GM12878 (cell line): Measurements from ENCODE around the gene ZDHHC11. TPM values are rescaled to one million over a fixed set of nuclear protein-coding genes. Genes with fewer than 3 reads are reported as not detected.

Experiments
- ATAC-seq: fragments of 200-7000 bp; cut with Tn5 transposase; 3 replicates; pipeline ENCODE4 v1.9.1; 2020; ENCODE audit warnings: mild to moderate bottlenecking, moderate library complexity
- BruUV-seq: library from RNA; stranded (reverse); fragments of 400-500 nt; replicated peaks from 2 replicates; lab custom pipeline; 2021; lab: Mats Ljungman, UMichigan
- CTCF ChIA-PET: fragments of 300-600 bp; sonication (Branson Sonifier 250); formaldehyde crosslinking; extraction: SDS; loops from one replicate; lab custom pipeline; 2021; ENCODE audit warnings: inconsistent platforms; lab: Yijun Ruan, JAX
- POLR2A ChIA-PET: fragments of 350-600 bp; formaldehyde crosslinking; extraction: SDS; loops from one replicate; lab custom pipeline; 2021; ENCODE audit warnings: inconsistent platforms; lab: Charles Lee
- RAD21 ChIA-PET: fragments of 300-600 bp; sonication (Branson Sonifier 250); formaldehyde crosslinking; loops from one replicate; lab custom pipeline; 2023; ENCODE audit warnings: antibody characterized with exemption; ENCODE audit not compliant: unreplicated experiment; lab: Charles Lee
- SMC1A ChIA-PET: fragments of 300-600 bp; sonication (Branson Sonifier 250); formaldehyde crosslinking; loops from one replicate; lab custom pipeline; 2023; ENCODE audit not compliant: unreplicated experiment, uncharacterized antibody; lab: Charles Lee
- DNase-seq: peaks from one replicate; pipeline ENCODE4 v3.0.0-alpha.2; 2011; ENCODE audit warnings: low read depth, low spot score
- FAIRE-seq: peaks from 3 replicates; lab custom pipeline; 2011; peaks lifted over from hg19 to GRCh38; lab: Jason Lieb, UNC
- H2AFZ ChIP-seq: 2 replicates; pipeline ENCODE4 v1.6.0; 2011; ENCODE audit warnings: low read depth, low read length, control low read depth; ENCODE audit not compliant: control insufficient read depth
- H3K27ac ChIP-seq: 2 replicates; pipeline ENCODE4 v1.5.1; 2011; ENCODE audit warnings: control low read depth; ENCODE audit not compliant: control insufficient read depth, insufficient read depth
- H3K27me3 ChIP-seq, 2 experiments: replicated peaks in 1 of 2; 2 replicates each; pipeline versions ENCODE4 v1.6.0 to v1.6.1; 2011; ENCODE audit warnings: low read length in 1 of 2; ENCODE audit not compliant: control insufficient read depth in 2 of 2, insufficient read depth in 2 of 2
- H3K36me3 ChIP-seq, 2 experiments: 2 replicates each; pipeline ENCODE4 v1.5.1; 2011; ENCODE audit warnings: low read length in 1 of 2; ENCODE audit not compliant: control insufficient read depth in 2 of 2, insufficient read depth in 2 of 2
- H3K4me1 ChIP-seq: 2 replicates; pipeline ENCODE4 v1.6.1; 2011; ENCODE audit warnings: mild to moderate bottlenecking, low read length, moderate library complexity, mixed read lengths; ENCODE audit not compliant: control insufficient read depth, insufficient read depth
- H3K4me2 ChIP-seq: 2 replicates; pipeline ENCODE4 v1.6.0; 2011; ENCODE audit warnings: control low read depth; ENCODE audit not compliant: control insufficient read depth, insufficient read depth
- H3K4me3 ChIP-seq: fragments of 200-600 bp; sonication (generic); 2 replicates; pipeline ENCODE4 v1.5.1; 2016
- H3K79me2 ChIP-seq: 2 replicates; pipeline ENCODE4 v1.6.0; 2011; ENCODE audit warnings: low read length; ENCODE audit not compliant: control insufficient read depth, insufficient read depth
- H3K9ac ChIP-seq: 2 replicates; pipeline ENCODE4 v1.8.0; 2011; ENCODE audit warnings: low read length, control low read depth, mixed read lengths; ENCODE audit not compliant: control insufficient read depth, insufficient read depth
- H3K9me3 ChIP-seq: replicated peaks from 3 replicates; pipeline ENCODE4 v1.5.1; 2011; ENCODE audit warnings: mild to moderate bottlenecking, low read length; ENCODE audit not compliant: control insufficient read depth, insufficient read depth
- H4K20me1 ChIP-seq: 2 replicates; pipeline ENCODE4 v1.6.0; 2011; ENCODE audit not compliant: control insufficient read depth, insufficient read depth
- BCL11A ChIP-seq: IDR thresholded peaks from 2 replicates; pipeline ENCODE4 v1.6.1; 2011; ENCODE audit warnings: low read depth, low read length
- DPF2 ChIP-seq: fragments of 450-650 bp; IDR thresholded peaks from 2 replicates; pipeline ENCODE4 v1.6.1; 2017; ENCODE audit warnings: mild to moderate bottlenecking
- E4F1 ChIP-seq: fragments of 450-650 bp; IDR thresholded peaks from 2 replicates; pipeline ENCODE4 v1.6.1; 2018; ENCODE audit warnings: borderline replicate concordance, mild to moderate bottlenecking; ENCODE audit not compliant: partially characterized antibody
- FOS ChIP-seq: IDR thresholded peaks from 3 replicates; pipeline ENCODE4 v1.6.1; 2011; ENCODE audit warnings: borderline replicate concordance; ENCODE audit not compliant: insufficient read length; ENCODE audit errors: extremely low read depth
- MAX ChIP-seq: IDR thresholded peaks from 2 replicates; pipeline ENCODE4 v1.6.1; 2012; ENCODE audit warnings: low read depth, low read length, improper control_type of control experiment
- NRF1 ChIP-seq: conservative IDR thresholded peaks from 2 replicates; pipeline ENCODE4 v1.6.1; 2011; ENCODE audit warnings: mild to moderate bottlenecking, low read depth, low read length, improper control_type of control experiment
- POLR2AphosphoS5 ChIP-seq: IDR thresholded peaks from 2 replicates; pipeline ENCODE4 v1.6.1; 2011; ENCODE audit warnings: mild to moderate bottlenecking, low read length, inconsistent platforms
- SMARCA5 ChIP-seq: fragments of 450-650 bp; IDR thresholded peaks from 2 replicates; pipeline ENCODE4 v1.6.1; 2017; ENCODE audit warnings: mild to moderate bottlenecking
- STAT1 ChIP-seq: fragments of 450-650 bp; conservative IDR thresholded peaks from 2 replicates; pipeline ENCODE4 v1.6.1; 2014; ENCODE audit warnings: antibody characterized with exemption, mild to moderate bottlenecking
- STAT3 ChIP-seq: IDR thresholded peaks from 2 replicates; pipeline ENCODE4 v1.6.1; 2011; ENCODE audit warnings: low read depth, low read length, improper control_type of control experiment
- WGBS: methylation state at CpG from one replicate; pipeline ENCODE4 v1.1.6; 2016; ENCODE audit warnings: low lambda C conversion rate; ENCODE audit not compliant: insufficient replicate concordance, insufficient coverage; ENCODE audit errors: missing lambda C conversion rate; 5-methylcytosine and 5-hydroxymethylcytosine counted together
- in situ Hi-C: fragments of 300-500 bp; cut with MboI; formaldehyde crosslinking; loops from 9 replicates; pipeline ENCODE4 v1.14.3; 2018; ENCODE audit warnings: mixed read lengths
- intact Hi-C: fragments of 100-400 bp; cut with micrococcal nuclease; formaldehyde crosslinking; loops from one replicate; pipeline ENCODE4 v1.14.2; 2022; ENCODE audit not compliant: unreplicated experiment
- polyA plus RNA-seq, 11 experiments: library from polyadenylated mRNA; depleted of rRNA in 4 of 11; unstranded in 6 of 11; stranded (reverse) in 5 of 11; fragments of >200 nt; fragmentation: Nextera tagmentation in 4 of 11; fragmentation: Illumina TruSeq in 1 of 11; extraction: Ambion mirVana in 4 of 11; extraction: Trizol in 1 of 11; gene quantifications; 1 replicate in 1 of 11; 2 replicates in 10 of 11; pipeline versions ENCODE4 v1.2.1 to v1.2.3, GENCODE V29; 2011 to 2016; ENCODE audit warnings: inconsistent platforms in 2 of 11, missing spikeins in 2 of 11, low read depth in 1 of 11
- total RNA-seq, 4 experiments: library from RNA; depleted of rRNA in 3 of 4; stranded (reverse); fragments of >200 nt in 3 of 4; fragmentation: Illumina TruSeq in 1 of 4; extraction: Trizol in 1 of 4; gene quantifications; 2 replicates each; pipeline versions ENCODE4 v1.2.1 to v1.2.3, GENCODE V29; 2013 to 2021
- TF ChIP-seq, protein P1 (sequence below): fragments of 450-650 bp; formaldehyde crosslinking; IDR thresholded peaks from 2 replicates; pipeline ENCODE4 v1.5.0; 2022; ENCODE audit warnings: mild to moderate bottlenecking, missing genetic modification characterization
- TF ChIP-seq, protein P2 (sequence below): fragments of 450-650 bp; IDR thresholded peaks from 2 replicates; pipeline ENCODE4 v1.6.1; 2017; ENCODE audit warnings: mild to moderate bottlenecking, moderate library complexity

Gene ZDHHC11
- total and polyA plus RNA-seq, 10 of the 15 experiments (the other 5 are each of a cell fraction or from before 2014, with no cell fraction given), result 0.04 to 1.4 (median 0.30) TPM

DNA sequence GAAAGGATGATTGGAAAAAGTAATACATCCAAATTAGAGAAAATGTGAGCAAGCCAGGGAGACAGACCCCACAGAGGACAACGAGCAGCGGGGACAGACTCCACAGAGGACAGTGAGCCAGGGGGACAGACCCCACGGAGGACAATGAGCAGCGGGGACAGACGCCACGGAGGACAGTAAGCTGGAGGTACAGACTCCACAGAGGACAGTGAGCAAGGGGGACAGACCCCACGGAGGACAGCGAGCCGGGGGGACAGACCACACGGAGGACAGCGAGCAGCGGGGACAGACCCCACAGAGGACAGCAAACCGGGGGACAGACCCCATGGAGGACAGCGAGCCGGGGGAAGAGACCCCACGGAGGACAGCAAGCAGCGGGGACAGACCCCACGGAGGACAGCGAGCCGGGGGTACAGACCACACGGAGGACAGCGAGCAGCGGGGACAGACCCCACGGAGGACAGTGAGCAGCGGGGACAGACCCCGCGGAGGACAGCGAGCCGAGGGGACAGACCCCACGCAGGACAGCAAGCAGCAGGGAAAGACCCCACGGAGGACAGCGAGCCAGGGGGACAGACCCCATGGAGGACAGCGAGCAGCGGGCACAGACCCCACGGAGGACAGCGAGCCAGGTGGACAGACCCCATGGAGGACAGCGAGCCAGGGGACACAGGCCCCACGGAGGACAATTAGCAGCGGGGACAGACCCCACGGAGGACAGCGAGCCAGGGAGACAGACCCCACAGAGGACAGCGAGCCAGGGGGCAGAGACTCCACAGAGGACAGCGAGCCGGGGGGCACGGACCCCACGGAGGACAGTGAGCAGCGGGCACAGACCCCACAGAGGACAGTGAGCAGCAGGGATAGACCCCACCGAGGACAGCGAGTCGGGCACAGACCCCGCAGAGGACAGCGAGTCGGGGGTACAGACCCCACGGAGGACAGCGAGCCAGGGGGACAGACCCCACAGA, 1.9 kb upstream of the ZDHHC11 start:
- Histone ChIP-seq H3K4me2 (no peak overlapping the region), H3K27ac (no peak overlapping the region), H2AFZ (no peak overlapping the region), H3K4me3 (no peak overlapping the region), H3K4me1 (no peaks in the 10 kb centered on the region), H3K9ac (no peak overlapping the region), H3K27me3 (no peaks in the 10 kb centered on the region), H3K79me2 (no peaks in the 10 kb centered on the region), H3K9me3 (no peaks in the 10 kb centered on the region), H3K36me3 (no peaks in the 10 kb centered on the region), H4K20me1 (no peaks in the 10 kb centered on the region)
- ChIA-PET RAD21 (no interaction called here), POLR2A (no interaction called here), CTCF (no interaction called here), SMC1A (no interaction called here)
- intact Hi-C loops (no loop called here), in situ Hi-C loops (loop anchor here (5.0 kb wide), 1 partner anchor 100 kb away; no protein-coding TSS in a partner anchor)
- no TSS peak for BruUV-seq
- no peak for FAIRE-seq
- 85% methylated on average over 49 of the region's 55 CpGs for WGBS
- no peak for DNase-seq
- no peak for ATAC-seq
- TF ChIP-seq STAT1 (no peak), STAT3 (no peak), BCL11A (no peak), NRF1 (no peak), DPF2 (no peak), E4F1 (no peak), FOS (no peak), SMARCA5 (no peak), POLR2AphosphoS5 (no peak), MAX (no peak)
- TF ChIP-seq, protein P1, sequence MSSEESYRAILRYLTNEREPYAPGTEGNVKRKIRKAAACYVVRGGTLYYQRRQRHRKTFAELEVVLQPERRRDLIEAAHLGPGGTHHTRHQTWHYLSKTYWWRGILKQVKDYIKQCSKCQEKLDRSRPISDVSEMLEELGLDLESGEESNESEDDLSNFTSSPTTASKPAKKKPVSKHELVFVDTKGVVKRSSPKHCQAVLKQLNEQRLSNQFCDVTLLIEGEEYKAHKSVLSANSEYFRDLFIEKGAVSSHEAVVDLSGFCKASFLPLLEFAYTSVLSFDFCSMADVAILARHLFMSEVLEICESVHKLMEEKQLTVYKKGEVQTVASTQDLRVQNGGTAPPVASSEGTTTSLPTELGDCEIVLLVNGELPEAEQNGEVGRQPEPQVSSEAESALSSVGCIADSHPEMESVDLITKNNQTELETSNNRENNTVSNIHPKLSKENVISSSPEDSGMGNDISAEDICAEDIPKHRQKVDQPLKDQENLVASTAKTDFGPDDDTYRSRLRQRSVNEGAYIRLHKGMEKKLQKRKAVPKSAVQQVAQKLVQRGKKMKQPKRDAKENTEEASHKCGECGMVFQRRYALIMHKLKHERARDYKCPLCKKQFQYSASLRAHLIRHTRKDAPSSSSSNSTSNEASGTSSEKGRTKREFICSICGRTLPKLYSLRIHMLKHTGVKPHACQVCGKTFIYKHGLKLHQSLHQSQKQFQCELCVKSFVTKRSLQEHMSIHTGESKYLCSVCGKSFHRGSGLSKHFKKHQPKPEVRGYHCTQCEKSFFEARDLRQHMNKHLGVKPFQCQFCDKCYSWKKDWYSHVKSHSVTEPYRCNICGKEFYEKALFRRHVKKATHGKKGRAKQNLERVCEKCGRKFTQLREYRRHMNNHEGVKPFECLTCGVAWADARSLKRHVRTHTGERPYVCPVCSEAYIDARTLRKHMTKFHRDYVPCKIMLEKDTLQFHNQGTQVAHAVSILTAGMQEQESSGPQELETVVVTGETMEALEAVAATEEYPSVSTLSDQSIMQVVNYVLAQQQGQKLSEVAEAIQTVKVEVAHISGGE (CRISPR knock-in tag), result no peak
- TF ChIP-seq, protein P2, sequence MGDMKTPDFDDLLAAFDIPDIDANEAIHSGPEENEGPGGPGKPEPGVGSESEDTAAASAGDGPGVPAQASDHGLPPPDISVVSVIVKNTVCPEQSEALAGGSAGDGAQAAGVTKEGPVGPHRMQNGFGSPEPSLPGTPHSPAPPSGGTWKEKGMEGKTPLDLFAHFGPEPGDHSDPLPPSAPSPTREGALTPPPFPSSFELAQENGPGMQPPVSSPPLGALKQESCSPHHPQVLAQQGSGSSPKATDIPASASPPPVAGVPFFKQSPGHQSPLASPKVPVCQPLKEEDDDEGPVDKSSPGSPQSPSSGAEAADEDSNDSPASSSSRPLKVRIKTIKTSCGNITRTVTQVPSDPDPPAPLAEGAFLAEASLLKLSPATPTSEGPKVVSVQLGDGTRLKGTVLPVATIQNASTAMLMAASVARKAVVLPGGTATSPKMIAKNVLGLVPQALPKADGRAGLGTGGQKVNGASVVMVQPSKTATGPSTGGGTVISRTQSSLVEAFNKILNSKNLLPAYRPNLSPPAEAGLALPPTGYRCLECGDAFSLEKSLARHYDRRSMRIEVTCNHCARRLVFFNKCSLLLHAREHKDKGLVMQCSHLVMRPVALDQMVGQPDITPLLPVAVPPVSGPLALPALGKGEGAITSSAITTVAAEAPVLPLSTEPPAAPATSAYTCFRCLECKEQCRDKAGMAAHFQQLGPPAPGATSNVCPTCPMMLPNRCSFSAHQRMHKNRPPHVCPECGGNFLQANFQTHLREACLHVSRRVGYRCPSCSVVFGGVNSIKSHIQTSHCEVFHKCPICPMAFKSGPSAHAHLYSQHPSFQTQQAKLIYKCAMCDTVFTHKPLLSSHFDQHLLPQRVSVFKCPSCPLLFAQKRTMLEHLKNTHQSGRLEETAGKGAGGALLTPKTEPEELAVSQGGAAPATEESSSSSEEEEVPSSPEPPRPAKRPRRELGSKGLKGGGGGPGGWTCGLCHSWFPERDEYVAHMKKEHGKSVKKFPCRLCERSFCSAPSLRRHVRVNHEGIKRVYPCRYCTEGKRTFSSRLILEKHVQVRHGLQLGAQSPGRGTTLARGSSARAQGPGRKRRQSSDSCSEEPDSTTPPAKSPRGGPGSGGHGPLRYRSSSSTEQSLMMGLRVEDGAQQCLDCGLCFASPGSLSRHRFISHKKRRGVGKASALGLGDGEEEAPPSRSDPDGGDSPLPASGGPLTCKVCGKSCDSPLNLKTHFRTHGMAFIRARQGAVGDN, result no peak
